ENCODE measurements around the gene MANF.

Gene MANF

DNA sequence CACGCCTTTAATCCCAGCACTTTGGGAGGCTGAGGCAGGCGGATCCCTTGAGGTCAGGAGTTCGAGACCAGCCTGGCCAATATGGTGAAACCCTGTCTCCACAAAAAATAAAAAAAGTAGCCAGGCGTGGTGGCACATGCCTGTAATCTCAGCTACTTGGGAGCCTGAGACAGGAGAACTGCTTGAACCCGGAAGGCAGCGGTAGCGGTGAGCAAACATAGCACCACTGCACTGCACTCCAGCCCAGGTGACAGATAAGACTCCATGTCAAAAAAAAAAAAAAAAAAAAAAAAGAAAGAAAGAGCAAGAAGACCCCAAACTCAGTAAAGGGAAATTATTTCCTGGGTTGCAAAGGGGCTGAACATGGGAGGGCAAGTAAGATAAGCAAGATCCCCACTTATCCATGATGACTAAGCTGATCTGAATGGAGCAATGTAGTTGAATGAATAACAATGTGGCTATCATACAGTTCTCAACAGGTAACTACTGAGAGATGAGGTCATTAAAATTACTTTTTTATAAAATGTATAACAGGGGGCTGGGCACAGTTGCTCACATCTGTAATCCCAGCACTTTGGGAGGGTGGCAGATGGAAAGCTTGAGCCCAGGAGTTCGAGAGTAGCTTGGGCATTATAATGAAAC is 52.0 kb downstream of the MANF start:
- DNase-seq (ENCODE audit: low read depth in 2 of 2): no peak
